ENCODE results near the gene STAP1. TPM values are rescaled to one million over a fixed set of nuclear protein-coding genes. Genes with fewer than 3 reads are reported as not detected.

Gene STAP1
- total RNA-seq, 1 experiment from 2014 or later = not detected

DNA sequence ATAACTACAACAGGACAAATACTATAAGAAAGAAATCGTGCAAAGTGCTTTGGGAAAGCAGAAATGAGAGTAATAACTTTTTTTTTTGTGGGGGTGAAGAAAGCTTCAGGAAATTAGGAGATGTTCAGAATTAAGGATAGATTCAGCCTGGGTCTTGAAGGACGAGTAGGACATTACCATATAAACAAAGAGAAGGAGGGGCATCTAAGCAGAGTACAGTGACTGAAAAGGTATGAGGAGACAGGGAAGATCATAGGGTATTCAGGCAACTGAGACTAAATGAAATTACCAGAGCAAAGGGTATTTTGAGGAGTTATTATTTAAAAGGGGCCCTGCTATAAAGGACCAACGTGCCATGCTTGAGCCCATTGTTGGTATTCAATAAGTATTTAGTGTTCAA, 3.1 kb upstream of the STAP1 start:
- H3K4me1 Mint-ChIP-seq = peaks cover 5% of the 10 kb centered on the region
- CTCF ChIA-PET = no interaction called here
- no peak overlapping the region for H3K27ac Mint-ChIP-seq
- TF ChIP-seq NFE2L1 (CRISPR knock-in tag; IDR thresholded peaks at IDR 0.05) (no peak), JUN (CRISPR knock-in tag; IDR thresholded peaks at IDR 0.05) (no peak), CREM (CRISPR knock-in tag; IDR thresholded peaks at IDR 0.05) (no peak), FOXJ3 (CRISPR knock-in tag; IDR thresholded peaks at IDR 0.05; ENCODE audit: borderline replicate concordance) (no peak), GTF2I (CRISPR knock-in tag; conservative IDR thresholded peaks at IDR 0.05) (no peak), ZNF219 (CRISPR knock-in tag; IDR thresholded peaks at IDR 0.05; ENCODE audit: borderline replicate concordance) (no peak), ELF4 (CRISPR knock-in tag; IDR thresholded peaks at IDR 0.05; ENCODE audit: low read depth) (no peak), RELA (CRISPR knock-in tag; IDR thresholded peaks at IDR 0.05; ENCODE audit: borderline replicate concordance) (no peak)
- TF ChIP-seq, protein P1, sequence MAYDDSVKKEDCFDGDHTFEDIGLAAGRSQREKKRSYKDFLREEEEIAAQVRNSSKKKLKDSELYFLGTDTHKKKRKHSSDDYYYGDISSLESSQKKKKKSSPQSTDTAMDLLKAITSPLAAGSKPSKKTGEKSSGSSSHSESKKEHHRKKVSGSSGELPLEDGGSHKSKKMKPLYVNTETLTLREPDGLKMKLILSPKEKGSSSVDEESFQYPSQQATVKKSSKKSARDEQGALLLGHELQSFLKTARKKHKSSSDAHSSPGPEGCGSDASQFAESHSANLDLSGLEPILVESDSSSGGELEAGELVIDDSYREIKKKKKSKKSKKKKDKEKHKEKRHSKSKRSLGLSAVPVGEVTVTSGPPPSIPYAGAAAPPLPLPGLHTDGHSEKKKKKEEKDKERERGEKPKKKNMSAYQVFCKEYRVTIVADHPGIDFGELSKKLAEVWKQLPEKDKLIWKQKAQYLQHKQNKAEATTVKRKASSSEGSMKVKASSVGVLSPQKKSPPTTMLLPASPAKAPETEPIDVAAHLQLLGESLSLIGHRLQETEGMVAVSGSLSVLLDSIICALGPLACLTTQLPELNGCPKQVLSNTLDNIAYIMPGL (CRISPR knock-in tag; IDR thresholded peaks at IDR 0.05) = no peak
- TF ChIP-seq, protein P2, sequence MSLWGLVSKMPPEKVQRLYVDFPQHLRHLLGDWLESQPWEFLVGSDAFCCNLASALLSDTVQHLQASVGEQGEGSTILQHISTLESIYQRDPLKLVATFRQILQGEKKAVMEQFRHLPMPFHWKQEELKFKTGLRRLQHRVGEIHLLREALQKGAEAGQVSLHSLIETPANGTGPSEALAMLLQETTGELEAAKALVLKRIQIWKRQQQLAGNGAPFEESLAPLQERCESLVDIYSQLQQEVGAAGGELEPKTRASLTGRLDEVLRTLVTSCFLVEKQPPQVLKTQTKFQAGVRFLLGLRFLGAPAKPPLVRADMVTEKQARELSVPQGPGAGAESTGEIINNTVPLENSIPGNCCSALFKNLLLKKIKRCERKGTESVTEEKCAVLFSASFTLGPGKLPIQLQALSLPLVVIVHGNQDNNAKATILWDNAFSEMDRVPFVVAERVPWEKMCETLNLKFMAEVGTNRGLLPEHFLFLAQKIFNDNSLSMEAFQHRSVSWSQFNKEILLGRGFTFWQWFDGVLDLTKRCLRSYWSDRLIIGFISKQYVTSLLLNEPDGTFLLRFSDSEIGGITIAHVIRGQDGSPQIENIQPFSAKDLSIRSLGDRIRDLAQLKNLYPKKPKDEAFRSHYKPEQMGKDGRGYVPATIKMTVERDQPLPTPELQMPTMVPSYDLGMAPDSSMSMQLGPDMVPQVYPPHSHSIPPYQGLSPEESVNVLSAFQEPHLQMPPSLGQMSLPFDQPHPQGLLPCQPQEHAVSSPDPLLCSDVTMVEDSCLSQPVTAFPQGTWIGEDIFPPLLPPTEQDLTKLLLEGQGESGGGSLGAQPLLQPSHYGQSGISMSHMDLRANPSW (CRISPR knock-in tag; conservative IDR thresholded peaks at IDR 0.05; ENCODE audit: low read depth) = no peak
- TF ChIP-seq, protein P3, sequence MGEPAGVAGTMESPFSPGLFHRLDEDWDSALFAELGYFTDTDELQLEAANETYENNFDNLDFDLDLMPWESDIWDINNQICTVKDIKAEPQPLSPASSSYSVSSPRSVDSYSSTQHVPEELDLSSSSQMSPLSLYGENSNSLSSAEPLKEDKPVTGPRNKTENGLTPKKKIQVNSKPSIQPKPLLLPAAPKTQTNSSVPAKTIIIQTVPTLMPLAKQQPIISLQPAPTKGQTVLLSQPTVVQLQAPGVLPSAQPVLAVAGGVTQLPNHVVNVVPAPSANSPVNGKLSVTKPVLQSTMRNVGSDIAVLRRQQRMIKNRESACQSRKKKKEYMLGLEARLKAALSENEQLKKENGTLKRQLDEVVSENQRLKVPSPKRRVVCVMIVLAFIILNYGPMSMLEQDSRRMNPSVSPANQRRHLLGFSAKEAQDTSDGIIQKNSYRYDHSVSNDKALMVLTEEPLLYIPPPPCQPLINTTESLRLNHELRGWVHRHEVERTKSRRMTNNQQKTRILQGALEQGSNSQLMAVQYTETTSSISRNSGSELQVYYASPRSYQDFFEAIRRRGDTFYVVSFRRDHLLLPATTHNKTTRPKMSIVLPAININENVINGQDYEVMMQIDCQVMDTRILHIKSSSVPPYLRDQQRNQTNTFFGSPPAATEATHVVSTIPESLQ (CRISPR knock-in tag; IDR thresholded peaks at IDR 0.05) = no peak
- TF ChIP-seq, protein P4, sequence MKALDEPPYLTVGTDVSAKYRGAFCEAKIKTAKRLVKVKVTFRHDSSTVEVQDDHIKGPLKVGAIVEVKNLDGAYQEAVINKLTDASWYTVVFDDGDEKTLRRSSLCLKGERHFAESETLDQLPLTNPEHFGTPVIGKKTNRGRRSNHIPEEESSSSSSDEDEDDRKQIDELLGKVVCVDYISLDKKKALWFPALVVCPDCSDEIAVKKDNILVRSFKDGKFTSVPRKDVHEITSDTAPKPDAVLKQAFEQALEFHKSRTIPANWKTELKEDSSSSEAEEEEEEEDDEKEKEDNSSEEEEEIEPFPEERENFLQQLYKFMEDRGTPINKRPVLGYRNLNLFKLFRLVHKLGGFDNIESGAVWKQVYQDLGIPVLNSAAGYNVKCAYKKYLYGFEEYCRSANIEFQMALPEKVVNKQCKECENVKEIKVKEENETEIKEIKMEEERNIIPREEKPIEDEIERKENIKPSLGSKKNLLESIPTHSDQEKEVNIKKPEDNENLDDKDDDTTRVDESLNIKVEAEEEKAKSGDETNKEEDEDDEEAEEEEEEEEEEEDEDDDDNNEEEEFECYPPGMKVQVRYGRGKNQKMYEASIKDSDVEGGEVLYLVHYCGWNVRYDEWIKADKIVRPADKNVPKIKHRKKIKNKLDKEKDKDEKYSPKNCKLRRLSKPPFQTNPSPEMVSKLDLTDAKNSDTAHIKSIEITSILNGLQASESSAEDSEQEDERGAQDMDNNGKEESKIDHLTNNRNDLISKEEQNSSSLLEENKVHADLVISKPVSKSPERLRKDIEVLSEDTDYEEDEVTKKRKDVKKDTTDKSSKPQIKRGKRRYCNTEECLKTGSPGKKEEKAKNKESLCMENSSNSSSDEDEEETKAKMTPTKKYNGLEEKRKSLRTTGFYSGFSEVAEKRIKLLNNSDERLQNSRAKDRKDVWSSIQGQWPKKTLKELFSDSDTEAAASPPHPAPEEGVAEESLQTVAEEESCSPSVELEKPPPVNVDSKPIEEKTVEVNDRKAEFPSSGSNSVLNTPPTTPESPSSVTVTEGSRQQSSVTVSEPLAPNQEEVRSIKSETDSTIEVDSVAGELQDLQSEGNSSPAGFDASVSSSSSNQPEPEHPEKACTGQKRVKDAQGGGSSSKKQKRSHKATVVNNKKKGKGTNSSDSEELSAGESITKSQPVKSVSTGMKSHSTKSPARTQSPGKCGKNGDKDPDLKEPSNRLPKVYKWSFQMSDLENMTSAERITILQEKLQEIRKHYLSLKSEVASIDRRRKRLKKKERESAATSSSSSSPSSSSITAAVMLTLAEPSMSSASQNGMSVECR (CRISPR knock-in tag; IDR thresholded peaks at IDR 0.05; ENCODE audit: borderline replicate concordance) = no peak
- TF ChIP-seq, protein P5, sequence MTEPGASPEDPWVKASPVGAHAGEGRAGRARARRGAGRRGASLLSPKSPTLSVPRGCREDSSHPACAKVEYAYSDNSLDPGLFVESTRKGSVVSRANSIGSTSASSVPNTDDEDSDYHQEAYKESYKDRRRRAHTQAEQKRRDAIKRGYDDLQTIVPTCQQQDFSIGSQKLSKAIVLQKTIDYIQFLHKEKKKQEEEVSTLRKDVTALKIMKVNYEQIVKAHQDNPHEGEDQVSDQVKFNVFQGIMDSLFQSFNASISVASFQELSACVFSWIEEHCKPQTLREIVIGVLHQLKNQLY (CRISPR knock-in tag; IDR thresholded peaks at IDR 0.05) = no peak
- DNase-seq (ENCODE audit: low spot score) = no peak
- POLR2A ChIA-PET = no interaction called here
- H3K4me3 Mint-ChIP-seq = no peak overlapping the region
- ATAC-seq = peak; percentile 78
- H3K9me3 Mint-ChIP-seq = peaks cover 3% of the 10 kb centered on the region; the same call in 1 of the 2 replicates
- no peaks in the 10 kb centered on the region for H3K36me3 Mint-ChIP-seq
- H3K27me3 Mint-ChIP-seq (ENCODE audit: low read depth) = no peaks in the 10 kb centered on the region

DNA sequence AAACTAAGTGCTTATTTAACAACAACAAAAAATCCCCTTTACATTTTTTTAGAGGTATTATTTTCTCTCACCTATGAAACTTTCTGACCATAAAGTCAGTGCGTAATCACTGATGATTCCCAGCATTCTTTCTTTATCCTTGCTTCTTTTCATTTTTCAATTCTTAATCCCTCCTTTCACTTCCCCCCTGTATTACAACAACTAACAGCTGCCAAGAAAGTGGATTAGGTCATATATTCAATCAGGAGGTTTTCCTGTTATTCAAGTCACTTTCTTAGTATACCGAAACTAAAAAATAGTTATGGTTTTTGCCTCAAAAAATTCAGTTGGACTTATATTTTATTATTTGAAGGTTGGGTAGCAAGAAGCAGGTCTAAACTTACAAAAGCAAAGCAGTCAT, 2.1 kb upstream of the STAP1 start:
- no peak overlapping the region for H3K4me3 Mint-ChIP-seq
- H3K27ac Mint-ChIP-seq = no peak overlapping the region
- ChIA-PET CTCF (no interaction called here), POLR2A (no interaction called here)
- ATAC-seq = no peak
- H3K36me3 Mint-ChIP-seq = no peaks in the 10 kb centered on the region
- DNase-seq (ENCODE audit: low spot score) = no peak
- peaks cover 5% of the 10 kb centered on the region for H3K4me1 Mint-ChIP-seq
- H3K27me3 Mint-ChIP-seq (ENCODE audit: low read depth) = no peaks in the 10 kb centered on the region
- TF ChIP-seq, protein P6, sequence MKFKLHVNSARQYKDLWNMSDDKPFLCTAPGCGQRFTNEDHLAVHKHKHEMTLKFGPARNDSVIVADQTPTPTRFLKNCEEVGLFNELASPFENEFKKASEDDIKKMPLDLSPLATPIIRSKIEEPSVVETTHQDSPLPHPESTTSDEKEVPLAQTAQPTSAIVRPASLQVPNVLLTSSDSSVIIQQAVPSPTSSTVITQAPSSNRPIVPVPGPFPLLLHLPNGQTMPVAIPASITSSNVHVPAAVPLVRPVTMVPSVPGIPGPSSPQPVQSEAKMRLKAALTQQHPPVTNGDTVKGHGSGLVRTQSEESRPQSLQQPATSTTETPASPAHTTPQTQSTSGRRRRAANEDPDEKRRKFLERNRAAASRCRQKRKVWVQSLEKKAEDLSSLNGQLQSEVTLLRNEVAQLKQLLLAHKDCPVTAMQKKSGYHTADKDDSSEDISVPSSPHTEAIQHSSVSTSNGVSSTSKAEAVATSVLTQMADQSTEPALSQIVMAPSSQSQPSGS (CRISPR knock-in tag; IDR thresholded peaks at IDR 0.05; ENCODE audit: borderline replicate concordance, low read depth) = no peak
- TF ChIP-seq NR1H2 (CRISPR knock-in tag; IDR thresholded peaks at IDR 0.05) = no peak
- TF ChIP-seq, protein P7, sequence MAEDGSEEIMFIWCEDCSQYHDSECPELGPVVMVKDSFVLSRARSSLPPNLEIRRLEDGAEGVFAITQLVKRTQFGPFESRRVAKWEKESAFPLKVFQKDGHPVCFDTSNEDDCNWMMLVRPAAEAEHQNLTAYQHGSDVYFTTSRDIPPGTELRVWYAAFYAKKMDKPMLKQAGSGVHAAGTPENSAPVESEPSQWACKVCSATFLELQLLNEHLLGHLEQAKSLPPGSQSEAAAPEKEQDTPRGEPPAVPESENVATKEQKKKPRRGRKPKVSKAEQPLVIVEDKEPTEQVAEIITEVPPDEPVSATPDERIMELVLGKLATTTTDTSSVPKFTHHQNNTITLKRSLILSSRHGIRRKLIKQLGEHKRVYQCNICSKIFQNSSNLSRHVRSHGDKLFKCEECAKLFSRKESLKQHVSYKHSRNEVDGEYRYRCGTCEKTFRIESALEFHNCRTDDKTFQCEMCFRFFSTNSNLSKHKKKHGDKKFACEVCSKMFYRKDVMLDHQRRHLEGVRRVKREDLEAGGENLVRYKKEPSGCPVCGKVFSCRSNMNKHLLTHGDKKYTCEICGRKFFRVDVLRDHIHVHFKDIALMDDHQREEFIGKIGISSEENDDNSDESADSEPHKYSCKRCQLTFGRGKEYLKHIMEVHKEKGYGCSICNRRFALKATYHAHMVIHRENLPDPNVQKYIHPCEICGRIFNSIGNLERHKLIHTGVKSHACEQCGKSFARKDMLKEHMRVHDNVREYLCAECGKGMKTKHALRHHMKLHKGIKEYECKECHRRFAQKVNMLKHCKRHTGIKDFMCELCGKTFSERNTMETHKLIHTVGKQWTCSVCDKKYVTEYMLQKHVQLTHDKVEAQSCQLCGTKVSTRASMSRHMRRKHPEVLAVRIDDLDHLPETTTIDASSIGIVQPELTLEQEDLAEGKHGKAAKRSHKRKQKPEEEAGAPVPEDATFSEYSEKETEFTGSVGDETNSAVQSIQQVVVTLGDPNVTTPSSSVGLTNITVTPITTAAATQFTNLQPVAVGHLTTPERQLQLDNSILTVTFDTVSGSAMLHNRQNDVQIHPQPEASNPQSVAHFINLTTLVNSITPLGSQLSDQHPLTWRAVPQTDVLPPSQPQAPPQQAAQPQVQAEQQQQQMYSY (CRISPR knock-in tag; IDR thresholded peaks at IDR 0.05) = no peak
- TF ChIP-seq, protein P8, sequence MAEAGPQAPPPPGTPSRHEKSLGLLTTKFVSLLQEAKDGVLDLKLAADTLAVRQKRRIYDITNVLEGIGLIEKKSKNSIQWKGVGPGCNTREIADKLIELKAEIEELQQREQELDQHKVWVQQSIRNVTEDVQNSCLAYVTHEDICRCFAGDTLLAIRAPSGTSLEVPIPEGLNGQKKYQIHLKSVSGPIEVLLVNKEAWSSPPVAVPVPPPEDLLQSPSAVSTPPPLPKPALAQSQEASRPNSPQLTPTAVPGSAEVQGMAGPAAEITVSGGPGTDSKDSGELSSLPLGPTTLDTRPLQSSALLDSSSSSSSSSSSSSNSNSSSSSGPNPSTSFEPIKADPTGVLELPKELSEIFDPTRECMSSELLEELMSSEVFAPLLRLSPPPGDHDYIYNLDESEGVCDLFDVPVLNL (CRISPR knock-in tag; IDR thresholded peaks at IDR 0.05; ENCODE audit: borderline replicate concordance, low read depth) = no peak
- peaks cover 3% of the 10 kb centered on the region; the same call in 1 of the 2 replicates for H3K9me3 Mint-ChIP-seq
